GM12878 (cell line): ENCODE results near the gene RPL22.

Experiments used
- BHLHE40 ChIP-seq, 2 experiments: fragments of 450-650 bp in 1 of 2; IDR thresholded peaks; 2 replicates each; pipeline ENCODE4 v1.6.1; 2011 to 2017; ENCODE audit warnings: low read depth in 2 of 2, borderline replicate concordance in 1 of 2, improper control_type of control experiment in 1 of 2, low read length in 1 of 2, mild to moderate bottlenecking in 1 of 2
- CREM ChIP-seq: IDR thresholded peaks from 2 replicates; pipeline ENCODE4 v1.6.1; 2014; ENCODE audit warnings: antibody characterized with exemption, low read depth
- EP300 ChIP-seq, 2 experiments: fragments of 150-350 bp in 1 of 2; IDR thresholded peaks; 2 replicates each; pipeline ENCODE4 v1.6.1; 2011 to 2012; ENCODE audit warnings: low read depth in 2 of 2, low read length in 2 of 2, borderline replicate concordance in 1 of 2, improper control_type of control experiment in 1 of 2, inconsistent platforms in 1 of 2; ENCODE audit not compliant: control insufficient read depth in 1 of 2
- FOXM1 ChIP-seq: IDR thresholded peaks from 2 replicates; pipeline ENCODE4 v1.6.1; 2012; ENCODE audit warnings: low read depth, mild to moderate bottlenecking, inconsistent platforms, low read length, moderate library complexity
- RAD21 ChIP-seq: IDR thresholded peaks from 2 replicates; pipeline ENCODE4 v1.6.1; 2011; ENCODE audit warnings: mild to moderate bottlenecking, low read depth, low read length, moderate library complexity; ENCODE audit not compliant: insufficient read depth
- TAF1 ChIP-seq: IDR thresholded peaks from 2 replicates; pipeline ENCODE4 v1.6.1; 2011; ENCODE audit warnings: mild to moderate bottlenecking, low read depth, low read length, borderline replicate concordance
- TCF7 ChIP-seq: IDR thresholded peaks from 2 replicates; pipeline ENCODE4 v1.6.1; 2014; ENCODE audit warnings: antibody characterized with exemption, borderline replicate concordance
- TF ChIP-seq, protein P1 (sequence below): IDR thresholded peaks from 2 replicates; pipeline ENCODE4 v1.6.1; 2011; ENCODE audit warnings: borderline replicate concordance, low read depth, mild to moderate bottlenecking, moderate library complexity, low read length; ENCODE audit not compliant: insufficient read depth, poor library complexity, severe bottlenecking
- TF ChIP-seq, protein P2 (sequence below), 3 experiments: IDR thresholded peaks in 2 of 3; conservative IDR thresholded peaks in 1 of 3; 2 replicates each; pipeline ENCODE4 v1.5.1; 2011; ENCODE audit warnings: low read depth in 3 of 3, low read length in 3 of 3, mild to moderate bottlenecking in 3 of 3, control low read depth in 2 of 3, moderate library complexity in 2 of 3, inconsistent platforms in 1 of 3, mixed read lengths in 1 of 3; ENCODE audit not compliant: control insufficient read depth in 2 of 3, insufficient read depth in 1 of 3; ENCODE audit errors: extremely low read depth in 1 of 3
- TF ChIP-seq, protein P3 (sequence below): IDR thresholded peaks from 2 replicates; pipeline ENCODE4 v1.6.1; 2011; ENCODE audit warnings: borderline replicate concordance, low read depth, mild to moderate bottlenecking, moderate library complexity, mixed read lengths, low read length; ENCODE audit not compliant: insufficient read depth; ENCODE audit errors: extremely low read length
- TF ChIP-seq, protein P4 (sequence below): fragments of 450-650 bp; IDR thresholded peaks from 2 replicates; pipeline ENCODE4 v1.6.1; 2017; ENCODE audit warnings: borderline replicate concordance

DNA sequence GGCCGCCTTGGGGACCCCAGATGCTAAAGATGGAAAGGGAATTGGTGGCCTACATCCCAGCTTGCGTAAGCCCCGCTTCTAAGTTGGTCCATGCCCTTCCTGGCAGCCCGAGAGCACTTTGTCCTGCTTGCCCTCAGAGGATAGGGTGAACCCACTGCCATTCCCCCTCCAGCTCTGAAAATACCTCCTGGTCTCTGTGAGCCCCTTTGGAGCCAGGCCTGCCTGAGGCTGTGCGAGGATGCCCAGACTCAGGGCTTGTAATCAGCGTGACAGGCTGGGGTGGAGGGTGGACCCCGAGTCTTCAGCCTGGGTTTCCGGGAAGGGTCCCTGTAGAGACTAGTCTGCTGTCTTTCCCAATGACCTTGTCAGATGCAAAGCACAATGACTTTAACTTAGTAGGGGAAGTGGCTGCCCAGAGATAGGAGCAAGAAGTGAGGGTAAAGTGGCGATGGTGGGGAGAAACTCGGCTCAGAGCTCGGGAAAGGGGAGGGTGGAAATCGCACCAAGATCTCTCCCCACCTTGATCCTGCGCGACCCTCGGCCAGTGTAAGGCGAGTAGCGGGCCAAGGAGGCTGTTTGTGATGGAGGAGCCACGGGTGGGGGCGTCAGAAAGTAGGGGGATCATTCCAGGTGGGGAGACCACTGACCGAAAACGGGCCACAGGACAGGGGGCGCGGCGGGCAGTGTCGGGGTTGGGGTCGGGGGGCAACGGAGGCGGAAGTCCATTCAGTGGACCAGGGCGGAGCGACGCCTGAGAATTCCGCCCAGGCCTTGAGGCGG, 41.9 kb upstream of the RPL22 start:
- TF ChIP-seq, protein P1, sequence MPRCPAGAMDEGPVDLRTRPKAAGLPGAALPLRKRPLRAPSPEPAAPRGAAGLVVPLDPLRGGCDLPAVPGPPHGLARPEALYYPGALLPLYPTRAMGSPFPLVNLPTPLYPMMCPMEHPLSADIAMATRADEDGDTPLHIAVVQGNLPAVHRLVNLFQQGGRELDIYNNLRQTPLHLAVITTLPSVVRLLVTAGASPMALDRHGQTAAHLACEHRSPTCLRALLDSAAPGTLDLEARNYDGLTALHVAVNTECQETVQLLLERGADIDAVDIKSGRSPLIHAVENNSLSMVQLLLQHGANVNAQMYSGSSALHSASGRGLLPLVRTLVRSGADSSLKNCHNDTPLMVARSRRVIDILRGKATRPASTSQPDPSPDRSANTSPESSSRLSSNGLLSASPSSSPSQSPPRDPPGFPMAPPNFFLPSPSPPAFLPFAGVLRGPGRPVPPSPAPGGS = no peak
- TF ChIP-seq, protein P2, sequence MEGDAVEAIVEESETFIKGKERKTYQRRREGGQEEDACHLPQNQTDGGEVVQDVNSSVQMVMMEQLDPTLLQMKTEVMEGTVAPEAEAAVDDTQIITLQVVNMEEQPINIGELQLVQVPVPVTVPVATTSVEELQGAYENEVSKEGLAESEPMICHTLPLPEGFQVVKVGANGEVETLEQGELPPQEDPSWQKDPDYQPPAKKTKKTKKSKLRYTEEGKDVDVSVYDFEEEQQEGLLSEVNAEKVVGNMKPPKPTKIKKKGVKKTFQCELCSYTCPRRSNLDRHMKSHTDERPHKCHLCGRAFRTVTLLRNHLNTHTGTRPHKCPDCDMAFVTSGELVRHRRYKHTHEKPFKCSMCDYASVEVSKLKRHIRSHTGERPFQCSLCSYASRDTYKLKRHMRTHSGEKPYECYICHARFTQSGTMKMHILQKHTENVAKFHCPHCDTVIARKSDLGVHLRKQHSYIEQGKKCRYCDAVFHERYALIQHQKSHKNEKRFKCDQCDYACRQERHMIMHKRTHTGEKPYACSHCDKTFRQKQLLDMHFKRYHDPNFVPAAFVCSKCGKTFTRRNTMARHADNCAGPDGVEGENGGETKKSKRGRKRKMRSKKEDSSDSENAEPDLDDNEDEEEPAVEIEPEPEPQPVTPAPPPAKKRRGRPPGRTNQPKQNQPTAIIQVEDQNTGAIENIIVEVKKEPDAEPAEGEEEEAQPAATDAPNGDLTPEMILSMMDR (IDR thresholded peaks at IDR 0.05 in 2 of 3, conservative IDR thresholded peaks at IDR 0.05 in 1 of 3; ENCODE audit: control insufficient read depth in 2 of 3, extremely low read depth in 1 of 3, insufficient read depth in 1 of 3, low read depth in 3 of 3, low read length in 3 of 3) = no peak
- TF ChIP-seq RAD21 (no peak), CREM (no peak), TCF7 (no peak), FOXM1 (no peak), TAF1 (no peak), EP300 (IDR thresholded peaks at IDR 0.05; ENCODE audit: borderline replicate concordance in 1 of 2, control insufficient read depth in 1 of 2, low read depth in 2 of 2, low read length in 2 of 2) (no peak), BHLHE40 (IDR thresholded peaks at IDR 0.05; ENCODE audit: borderline replicate concordance in 1 of 2, low read depth in 2 of 2, low read length in 1 of 2) (no peak)
- TF ChIP-seq, protein P3, sequence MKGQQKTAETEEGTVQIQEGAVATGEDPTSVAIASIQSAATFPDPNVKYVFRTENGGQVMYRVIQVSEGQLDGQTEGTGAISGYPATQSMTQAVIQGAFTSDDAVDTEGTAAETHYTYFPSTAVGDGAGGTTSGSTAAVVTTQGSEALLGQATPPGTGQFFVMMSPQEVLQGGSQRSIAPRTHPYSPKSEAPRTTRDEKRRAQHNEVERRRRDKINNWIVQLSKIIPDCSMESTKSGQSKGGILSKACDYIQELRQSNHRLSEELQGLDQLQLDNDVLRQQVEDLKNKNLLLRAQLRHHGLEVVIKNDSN = no peak
- TF ChIP-seq, protein P4, sequence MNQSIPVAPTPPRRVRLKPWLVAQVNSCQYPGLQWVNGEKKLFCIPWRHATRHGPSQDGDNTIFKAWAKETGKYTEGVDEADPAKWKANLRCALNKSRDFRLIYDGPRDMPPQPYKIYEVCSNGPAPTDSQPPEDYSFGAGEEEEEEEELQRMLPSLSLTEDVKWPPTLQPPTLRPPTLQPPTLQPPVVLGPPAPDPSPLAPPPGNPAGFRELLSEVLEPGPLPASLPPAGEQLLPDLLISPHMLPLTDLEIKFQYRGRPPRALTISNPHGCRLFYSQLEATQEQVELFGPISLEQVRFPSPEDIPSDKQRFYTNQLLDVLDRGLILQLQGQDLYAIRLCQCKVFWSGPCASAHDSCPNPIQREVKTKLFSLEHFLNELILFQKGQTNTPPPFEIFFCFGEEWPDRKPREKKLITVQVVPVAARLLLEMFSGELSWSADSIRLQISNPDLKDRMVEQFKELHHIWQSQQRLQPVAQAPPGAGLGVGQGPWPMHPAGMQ = no peak
